Osteocyte (in vitro differentiated cells): ENCODE data around the gene DCBLD2. TPM values are rescaled to one million over a fixed set of nuclear protein-coding genes. Genes with fewer than 3 reads are reported as not detected.

Source experiments
- DNase-seq: peaks from one replicate; pipeline ENCODE4 v3.0.0; 2021; ENCODE audit warnings: mixed read lengths; ENCODE audit not compliant: unreplicated experiment; ENCODE audit errors: extremely low spot score
- H3K27ac Mint-ChIP-seq: one replicate; pipeline ENCODE4 v1.8.0; 2021; ENCODE audit warnings: mild to moderate bottlenecking, mixed read lengths; ENCODE audit not compliant: unreplicated experiment
- H3K27me3 Mint-ChIP-seq: one replicate; pipeline ENCODE4 v1.8.0; 2021; ENCODE audit warnings: mixed read lengths; ENCODE audit not compliant: unreplicated experiment
- H3K36me3 Mint-ChIP-seq: one replicate; pipeline ENCODE4 v1.8.0; 2021; ENCODE audit warnings: mixed read lengths; ENCODE audit not compliant: unreplicated experiment
- H3K4me1 Mint-ChIP-seq: one replicate; pipeline ENCODE4 v1.8.0; 2021; ENCODE audit warnings: mixed read lengths; ENCODE audit not compliant: unreplicated experiment
- H3K4me3 Mint-ChIP-seq: one replicate; pipeline ENCODE4 v1.8.0; 2021; ENCODE audit warnings: mild to moderate bottlenecking, moderate library complexity, mixed read lengths; ENCODE audit not compliant: unreplicated experiment
- H3K9me3 Mint-ChIP-seq: one replicate; pipeline ENCODE4 v1.8.0; 2021; ENCODE audit warnings: mixed read lengths; ENCODE audit not compliant: unreplicated experiment
- long read RNA-seq: library from polyadenylated mRNA; unstranded; transcript quantifications from one replicate; pipeline ENCODE4 v2.0.0, GENCODE V29; 2021
- total RNA-seq: library from RNA; stranded (reverse); gene quantifications from 2 replicates; pipeline ENCODE4 v1.2.1, GENCODE V29; 2021
- TF ChIP-seq, protein P1 (sequence below): fragments of 200-600 bp; sonication (generic); IDR thresholded peaks from 2 replicates; pipeline ENCODE4 v1.5.0; 2021; ENCODE audit warnings: antibody characterized with exemption, mild to moderate bottlenecking, moderate library complexity

DCBLD2 gene, protein sequence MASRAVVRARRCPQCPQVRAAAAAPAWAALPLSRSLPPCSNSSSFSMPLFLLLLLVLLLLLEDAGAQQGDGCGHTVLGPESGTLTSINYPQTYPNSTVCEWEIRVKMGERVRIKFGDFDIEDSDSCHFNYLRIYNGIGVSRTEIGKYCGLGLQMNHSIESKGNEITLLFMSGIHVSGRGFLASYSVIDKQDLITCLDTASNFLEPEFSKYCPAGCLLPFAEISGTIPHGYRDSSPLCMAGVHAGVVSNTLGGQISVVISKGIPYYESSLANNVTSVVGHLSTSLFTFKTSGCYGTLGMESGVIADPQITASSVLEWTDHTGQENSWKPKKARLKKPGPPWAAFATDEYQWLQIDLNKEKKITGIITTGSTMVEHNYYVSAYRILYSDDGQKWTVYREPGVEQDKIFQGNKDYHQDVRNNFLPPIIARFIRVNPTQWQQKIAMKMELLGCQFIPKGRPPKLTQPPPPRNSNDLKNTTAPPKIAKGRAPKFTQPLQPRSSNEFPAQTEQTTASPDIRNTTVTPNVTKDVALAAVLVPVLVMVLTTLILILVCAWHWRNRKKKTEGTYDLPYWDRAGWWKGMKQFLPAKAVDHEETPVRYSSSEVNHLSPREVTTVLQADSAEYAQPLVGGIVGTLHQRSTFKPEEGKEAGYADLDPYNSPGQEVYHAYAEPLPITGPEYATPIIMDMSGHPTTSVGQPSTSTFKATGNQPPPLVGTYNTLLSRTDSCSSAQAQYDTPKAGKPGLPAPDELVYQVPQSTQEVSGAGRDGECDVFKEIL
- 83.2 and 85.5 TPM in 2 replicates for total RNA-seq
- long read RNA-seq, partial matches to known transcripts: 8 of 35 reads
- long read RNA-seq, other reads (novel, unspliced or antisense): 27 of 35 reads

DNA sequence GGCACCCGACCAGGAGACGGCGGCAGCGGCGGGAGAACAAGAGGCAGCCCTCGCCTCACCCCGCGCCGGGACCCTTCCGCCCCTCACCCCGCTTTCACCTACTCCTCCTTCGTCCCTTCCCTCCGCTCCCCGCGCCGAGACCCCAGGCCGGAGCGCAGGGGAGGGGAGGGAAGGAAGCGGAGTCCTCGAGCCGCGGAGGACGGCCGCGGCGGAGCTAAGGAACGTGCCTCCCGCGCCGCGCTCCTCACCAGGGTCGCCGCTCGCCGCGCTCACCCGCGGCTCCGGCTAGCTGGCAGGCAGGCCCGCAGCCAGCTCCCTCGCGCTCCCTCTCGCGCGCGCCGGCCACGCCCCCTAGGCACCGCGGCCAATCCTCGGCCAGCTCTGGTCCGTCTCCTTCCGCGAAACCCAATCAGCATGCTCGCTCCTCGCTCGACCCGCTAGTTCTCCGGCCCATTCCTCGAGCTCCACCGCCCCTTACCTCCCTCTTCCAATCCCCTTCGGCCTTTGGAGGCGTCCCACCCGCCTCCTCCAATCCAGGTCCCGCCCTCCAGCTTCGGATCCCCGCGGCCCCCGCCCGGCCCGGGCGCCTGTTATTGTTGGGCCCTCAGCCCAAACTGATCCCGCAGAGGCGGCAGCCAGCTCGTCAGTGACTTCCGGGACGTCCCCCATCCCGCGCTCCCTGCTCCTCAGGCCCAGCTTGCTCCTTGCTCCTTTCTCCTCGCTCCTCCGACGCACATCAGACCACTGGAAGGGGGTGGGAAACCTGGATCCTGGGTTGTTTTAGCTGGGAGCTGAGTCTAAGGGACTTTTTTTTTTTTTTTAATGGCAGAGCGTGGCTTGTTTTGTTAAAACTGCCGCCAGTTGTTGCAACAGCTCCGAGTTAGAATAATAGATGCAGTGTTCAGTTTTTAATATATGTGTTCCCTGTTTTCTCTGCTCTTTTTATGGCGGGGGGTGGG lies at the start of gene DCBLD2:
DCBLD2 (minus strand) TSS at position 304 of the 959 bp plus-strand sequence. CDS start 369 bp downstream, outside the sequence.
- TF ChIP-seq, protein P1, sequence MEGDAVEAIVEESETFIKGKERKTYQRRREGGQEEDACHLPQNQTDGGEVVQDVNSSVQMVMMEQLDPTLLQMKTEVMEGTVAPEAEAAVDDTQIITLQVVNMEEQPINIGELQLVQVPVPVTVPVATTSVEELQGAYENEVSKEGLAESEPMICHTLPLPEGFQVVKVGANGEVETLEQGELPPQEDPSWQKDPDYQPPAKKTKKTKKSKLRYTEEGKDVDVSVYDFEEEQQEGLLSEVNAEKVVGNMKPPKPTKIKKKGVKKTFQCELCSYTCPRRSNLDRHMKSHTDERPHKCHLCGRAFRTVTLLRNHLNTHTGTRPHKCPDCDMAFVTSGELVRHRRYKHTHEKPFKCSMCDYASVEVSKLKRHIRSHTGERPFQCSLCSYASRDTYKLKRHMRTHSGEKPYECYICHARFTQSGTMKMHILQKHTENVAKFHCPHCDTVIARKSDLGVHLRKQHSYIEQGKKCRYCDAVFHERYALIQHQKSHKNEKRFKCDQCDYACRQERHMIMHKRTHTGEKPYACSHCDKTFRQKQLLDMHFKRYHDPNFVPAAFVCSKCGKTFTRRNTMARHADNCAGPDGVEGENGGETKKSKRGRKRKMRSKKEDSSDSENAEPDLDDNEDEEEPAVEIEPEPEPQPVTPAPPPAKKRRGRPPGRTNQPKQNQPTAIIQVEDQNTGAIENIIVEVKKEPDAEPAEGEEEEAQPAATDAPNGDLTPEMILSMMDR: no peak
- DNase-seq: peak; percentile 99
- Mint-ChIP-seq H3K4me3 (peak within 1 kb of the TSS; percentile 94), H3K4me1 (peaks cover 57% of the 10 kb centered on the region), H3K9me3 (no peaks in the 10 kb centered on the region), H3K27ac (peak within 1 kb of the TSS; percentile 97), H3K36me3 (no peaks in the 10 kb centered on the region), H3K27me3 (no peaks in the 10 kb centered on the region)

DNA sequence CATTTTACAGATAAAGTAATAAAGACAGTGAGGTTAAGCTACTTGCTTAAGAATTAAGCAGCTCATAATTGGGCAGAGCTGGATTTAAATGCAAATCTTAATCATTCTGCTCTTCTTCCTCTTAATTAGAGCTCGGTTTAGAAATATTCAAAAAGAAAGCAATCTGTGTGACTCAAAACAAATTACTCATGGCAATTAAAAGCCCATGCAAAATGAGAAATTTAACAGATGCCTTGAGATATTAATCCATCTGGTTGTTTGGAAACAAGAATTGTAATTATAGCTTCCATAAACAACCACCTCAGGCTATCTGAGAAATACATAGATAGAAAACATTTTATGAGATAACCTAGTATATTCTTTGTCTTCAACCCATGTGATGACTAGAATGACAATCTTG lies 44.2 kb upstream of the DCBLD2 start:
- H3K27ac Mint-ChIP-seq: no peak overlapping the region
- TF ChIP-seq, protein P1: no peak
- H3K4me1 Mint-ChIP-seq: peaks cover 7% of the 10 kb centered on the region
- H3K36me3 Mint-ChIP-seq: peaks cover 8% of the 10 kb centered on the region
- peaks cover 11% of the 10 kb centered on the region for H3K9me3 Mint-ChIP-seq
- H3K4me3 Mint-ChIP-seq: no peak overlapping the region
- no peak for DNase-seq
- no peaks in the 10 kb centered on the region for H3K27me3 Mint-ChIP-seq

DNA sequence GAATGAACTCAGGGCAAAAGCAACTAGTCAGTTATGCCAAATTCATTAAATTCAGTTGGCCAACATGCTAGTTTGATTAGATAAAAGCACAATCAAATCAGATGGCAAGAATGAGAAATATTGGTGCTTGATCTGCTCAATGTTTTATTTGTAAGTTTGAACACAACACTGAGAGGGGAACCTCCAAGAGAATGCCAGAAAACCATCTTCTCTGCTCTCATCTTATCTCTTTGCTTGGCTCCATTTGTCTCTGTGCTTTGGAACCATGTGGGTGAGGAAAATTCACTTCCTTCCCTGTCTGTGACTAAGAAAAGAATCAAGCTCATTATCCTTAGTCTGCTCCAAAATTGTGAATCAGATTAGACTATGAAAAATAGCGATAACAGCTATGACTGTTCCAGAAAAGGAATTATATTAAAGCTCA lies 43.6 kb upstream of the DCBLD2 start:
- Mint-ChIP-seq H3K27ac (no peak overlapping the region), H3K9me3 (peaks cover 14% of the 10 kb centered on the region), H3K4me1 (peaks cover 7% of the 10 kb centered on the region), H3K4me3 (no peak overlapping the region), H3K36me3 (peaks cover 5% of the 10 kb centered on the region), H3K27me3 (no peaks in the 10 kb centered on the region)
- no peak for DNase-seq
- TF ChIP-seq, protein P1: no peak

DNA sequence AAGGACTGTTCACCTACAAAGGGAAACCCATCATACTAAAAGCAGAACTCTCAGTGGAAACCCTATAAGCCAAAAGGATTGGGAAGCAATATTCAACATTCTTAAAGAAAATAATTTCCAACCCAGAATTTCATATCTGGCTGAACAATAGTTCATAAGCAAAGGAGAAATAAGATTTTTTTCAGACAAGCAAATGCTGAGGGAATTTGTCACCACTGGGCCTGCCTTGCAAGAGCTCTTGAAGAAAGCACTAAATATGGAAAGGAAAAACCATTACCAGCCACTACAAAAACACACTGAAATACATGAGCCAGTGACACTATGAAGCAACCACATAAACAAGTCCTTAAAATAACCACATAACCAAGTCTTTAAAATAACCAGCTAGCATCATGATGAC lies 28.9 kb upstream of the DCBLD2 start:
- TF ChIP-seq, protein P1: no peak
- DNase-seq: no peak
- Mint-ChIP-seq H3K27ac (no peak overlapping the region), H3K36me3 (peaks cover 13% of the 10 kb centered on the region), H3K4me3 (no peak overlapping the region), H3K27me3 (no peaks in the 10 kb centered on the region), H3K9me3 (peaks cover 15% of the 10 kb centered on the region), H3K4me1 (no peaks in the 10 kb centered on the region)
